GM19438 (cell line): ENCODE measurements around the gene NCOA4.
"Not testable (repeated sequence)": the region's sequence is repeated elsewhere in the genome, so short reads cannot be mapped to it uniquely, and the experiment has no call there.

ENCODE experiments used
- ATAC-seq: cut with Tn5 transposase; IDR thresholded peaks from one replicate; pipeline ENCODE4 v1.9.1; 2021; ENCODE audit warnings: low read depth; ENCODE audit not compliant: unreplicated experiment

Gene NCOA4

GRCh38 chr10:46022978-46023702 is 7.3 kb downstream of the NCOA4 start:
- ATAC-seq: peak; percentile 94

DNA sequence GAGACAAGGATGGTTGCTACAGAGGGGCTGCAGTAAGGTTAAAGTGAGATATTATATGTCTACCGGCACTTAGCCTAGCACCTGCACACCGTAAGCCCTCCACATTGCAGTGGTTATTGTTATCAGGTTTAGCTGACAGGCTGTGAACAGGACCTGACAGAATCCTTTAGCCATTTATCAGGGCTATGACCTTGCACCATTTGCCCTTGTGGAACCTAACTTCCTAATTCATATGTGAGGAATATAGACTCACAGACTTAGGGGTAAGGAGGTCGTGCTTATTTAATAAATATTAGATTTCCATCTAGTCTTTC is 10.1 kb downstream of the NCOA4 start:
- no peak for ATAC-seq

- no peak for ATAC-seq
These were observed 10.7 kb downstream of the NCOA4 start for GRCh38 chr10:46019569-46020343.

DNA sequence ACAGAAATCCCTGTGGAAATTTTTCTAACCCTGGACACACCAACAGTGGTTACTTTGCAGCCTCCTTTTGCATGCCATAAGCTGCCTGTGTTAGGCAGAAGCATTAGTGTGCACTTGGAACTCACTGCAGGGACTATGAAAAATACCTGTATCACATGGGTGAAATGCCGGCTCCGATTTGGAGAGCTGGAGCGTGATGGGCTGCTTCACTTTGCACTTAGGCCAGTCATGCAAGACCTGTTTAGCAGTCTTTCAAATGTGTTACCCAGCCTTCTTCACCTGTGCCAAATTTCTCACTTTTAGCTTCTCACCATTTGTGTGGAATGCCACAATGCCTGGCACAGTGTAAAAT is 11.3 kb downstream of the NCOA4 start:
- ATAC-seq: no peak

GRCh38 chr10:46018453-46019176 is 11.8 kb downstream of the NCOA4 start:
- no peak for ATAC-seq

DNA sequence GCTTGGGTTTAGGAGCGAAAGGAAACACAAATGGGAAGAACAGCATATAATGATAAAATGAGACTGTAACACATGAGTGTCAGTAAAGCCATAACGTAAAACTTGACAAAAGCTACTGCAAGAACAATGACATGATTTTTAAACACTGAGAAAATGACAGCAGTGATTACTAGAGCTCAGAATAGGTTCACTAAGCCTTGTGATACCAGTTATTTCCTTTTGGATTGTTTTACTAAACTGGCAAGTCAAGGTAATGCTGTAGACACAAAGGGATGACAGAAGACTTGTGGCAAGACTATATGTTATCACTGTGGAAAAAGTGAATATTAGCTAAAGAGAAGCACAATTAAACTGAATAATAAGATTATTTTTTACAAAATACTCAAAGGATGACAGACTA is 12.7 kb downstream of the NCOA4 start:
- ATAC-seq: no peak

DNA sequence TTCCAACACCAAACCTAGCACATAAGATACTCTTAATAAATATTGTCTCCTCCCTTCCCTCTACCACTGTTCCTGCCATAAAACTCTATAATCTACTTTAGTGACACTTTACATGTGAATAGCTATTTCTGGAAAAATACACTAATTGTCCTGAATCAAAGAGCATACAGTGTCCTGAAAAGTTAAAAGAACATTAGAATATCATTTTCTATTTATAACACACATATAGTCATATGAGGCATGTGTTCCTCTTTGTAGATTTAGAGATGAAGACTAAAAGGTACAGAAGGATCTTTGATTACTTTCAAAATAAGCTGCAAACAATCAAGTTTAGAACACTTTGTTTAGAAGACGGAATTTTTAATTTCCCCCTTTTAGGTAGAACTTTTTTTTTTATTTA is 13.6 kb downstream of the NCOA4 start:
- no peak for ATAC-seq

GRCh38 chr10:46016190-46016589 is 14.2 kb downstream of the NCOA4 start:
- ATAC-seq: no peak

DNA sequence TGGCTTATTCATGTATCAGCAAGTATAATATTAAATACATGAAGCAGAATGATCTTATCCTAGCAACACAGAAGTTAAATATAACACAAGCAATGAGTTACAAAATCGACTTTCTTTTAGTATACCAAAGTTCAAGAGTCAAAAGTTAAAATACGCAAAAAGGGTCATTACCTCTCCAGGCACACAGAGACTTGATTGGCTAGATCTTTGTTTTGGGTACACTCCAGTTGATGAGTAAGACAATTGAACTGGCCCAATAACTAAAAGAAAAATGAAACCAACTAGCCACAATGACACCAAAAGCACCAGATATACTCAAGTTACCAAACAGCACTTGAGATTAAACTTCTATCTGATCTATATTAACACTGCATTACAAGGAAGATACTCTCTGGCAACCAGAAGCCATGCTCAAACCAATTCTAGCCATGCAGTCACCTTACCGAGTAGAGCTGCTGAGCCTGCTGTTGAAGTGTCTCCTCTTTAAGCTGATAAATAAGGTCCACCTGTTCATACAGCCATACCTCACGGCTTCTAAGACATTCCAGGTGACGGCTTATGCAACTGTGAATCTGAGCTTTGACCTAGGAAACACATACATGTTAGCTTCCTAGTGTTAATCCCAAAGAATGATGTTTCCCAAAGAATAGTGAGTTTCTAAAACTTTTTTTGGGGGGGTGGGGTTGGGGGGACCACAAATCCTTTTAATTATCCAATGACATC is 15.6 kb downstream of the NCOA4 start:
- ATAC-seq: no peak

DNA sequence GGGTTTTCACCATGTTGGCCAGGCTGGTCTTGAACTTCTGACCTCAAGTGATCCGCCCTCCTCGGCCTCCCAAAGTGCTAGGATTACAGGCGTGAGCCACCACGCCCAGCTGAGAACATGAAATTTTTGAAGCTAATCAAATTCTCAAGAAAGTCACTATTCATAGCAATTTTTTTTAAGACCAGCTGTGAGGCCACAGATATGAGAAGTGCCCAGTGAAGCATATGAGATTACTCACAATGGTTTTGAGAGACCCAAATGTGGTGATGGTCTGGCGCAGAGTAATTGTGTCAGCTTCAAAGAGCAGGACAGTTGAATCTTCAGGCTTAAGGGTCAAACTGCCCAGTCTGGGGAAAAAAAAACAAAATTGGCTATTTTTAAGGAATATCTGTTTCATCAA is 16.2 kb downstream of the NCOA4 start:
- ATAC-seq: no peak

DNA sequence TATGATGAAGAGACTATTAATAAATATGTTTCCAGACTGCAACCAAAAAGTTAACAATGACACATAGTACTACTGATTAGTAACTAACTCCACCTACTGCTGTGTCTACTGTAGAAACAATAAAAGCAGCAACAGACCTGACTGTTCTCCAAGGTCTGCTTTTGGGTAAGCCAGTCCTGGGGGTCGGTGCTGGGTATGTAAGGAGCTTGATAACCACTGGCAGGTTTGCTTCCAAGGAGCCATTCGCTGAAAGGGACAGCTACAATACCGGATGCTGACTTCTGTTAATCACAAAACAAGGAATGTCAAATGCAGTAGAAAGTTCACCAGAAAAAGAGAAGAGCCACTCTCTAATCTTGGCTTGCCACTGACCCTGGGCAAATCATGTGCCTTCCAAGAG is 17.7 kb downstream of the NCOA4 start:
- ATAC-seq: no peak

DNA sequence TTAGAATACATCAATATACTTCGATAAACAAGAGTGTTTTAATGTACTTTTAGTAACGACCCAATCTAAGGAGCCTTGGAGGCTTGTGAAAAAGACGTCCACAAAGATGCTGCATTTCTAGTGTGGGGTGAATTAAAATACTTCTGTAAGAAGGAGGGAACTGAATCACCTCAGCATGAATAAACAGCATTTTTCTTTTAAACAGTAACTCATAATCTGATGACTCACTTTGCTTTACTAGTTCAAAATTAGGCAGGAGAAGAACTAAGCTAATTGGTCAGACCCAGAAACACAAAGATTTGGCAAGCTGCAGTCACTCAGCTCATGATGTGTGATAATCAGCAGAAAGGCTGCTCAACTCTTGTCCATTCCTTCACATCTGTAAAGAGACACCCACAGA is 24.2 kb downstream of the NCOA4 start:
- ATAC-seq: no peak

DNA sequence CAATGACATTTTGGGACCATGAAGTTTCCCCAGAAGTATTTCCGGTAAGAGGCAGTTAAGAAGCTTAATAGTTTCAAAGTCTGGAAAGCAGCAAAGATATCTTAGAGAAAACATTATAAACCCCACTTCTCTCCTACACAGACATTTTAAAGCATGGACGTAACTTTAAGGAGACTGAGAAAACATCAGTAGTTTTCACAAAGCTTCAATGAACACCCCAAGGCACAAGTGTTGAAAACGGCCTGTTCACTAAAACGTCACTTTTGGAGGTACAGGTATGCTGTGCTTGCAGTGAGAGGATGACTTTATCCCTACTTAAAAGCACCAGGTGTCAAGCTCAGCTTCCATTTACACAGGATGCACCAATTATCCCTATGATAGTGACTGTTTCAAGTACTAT is 25.0 kb downstream of the NCOA4 start:
- ATAC-seq: no peak

DNA sequence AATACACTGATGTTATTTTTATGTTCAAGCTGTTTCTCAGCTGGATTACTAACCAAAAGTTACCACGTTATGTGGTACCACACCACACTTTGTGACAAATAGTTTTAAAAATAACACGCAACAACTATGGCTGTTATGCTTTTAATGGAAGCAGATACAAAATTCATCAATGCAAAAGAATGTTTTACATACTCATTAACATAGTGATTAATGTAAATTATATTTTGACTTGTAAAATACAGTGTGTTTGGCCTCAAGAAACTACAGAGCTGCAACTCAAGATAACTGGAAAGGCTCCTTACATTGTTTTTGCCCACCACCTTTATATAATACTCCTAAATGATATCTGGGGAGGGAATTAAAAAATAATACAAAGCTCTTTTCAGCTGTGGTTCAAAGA is 25.5 kb downstream of the NCOA4 start:
- no peak for ATAC-seq

DNA sequence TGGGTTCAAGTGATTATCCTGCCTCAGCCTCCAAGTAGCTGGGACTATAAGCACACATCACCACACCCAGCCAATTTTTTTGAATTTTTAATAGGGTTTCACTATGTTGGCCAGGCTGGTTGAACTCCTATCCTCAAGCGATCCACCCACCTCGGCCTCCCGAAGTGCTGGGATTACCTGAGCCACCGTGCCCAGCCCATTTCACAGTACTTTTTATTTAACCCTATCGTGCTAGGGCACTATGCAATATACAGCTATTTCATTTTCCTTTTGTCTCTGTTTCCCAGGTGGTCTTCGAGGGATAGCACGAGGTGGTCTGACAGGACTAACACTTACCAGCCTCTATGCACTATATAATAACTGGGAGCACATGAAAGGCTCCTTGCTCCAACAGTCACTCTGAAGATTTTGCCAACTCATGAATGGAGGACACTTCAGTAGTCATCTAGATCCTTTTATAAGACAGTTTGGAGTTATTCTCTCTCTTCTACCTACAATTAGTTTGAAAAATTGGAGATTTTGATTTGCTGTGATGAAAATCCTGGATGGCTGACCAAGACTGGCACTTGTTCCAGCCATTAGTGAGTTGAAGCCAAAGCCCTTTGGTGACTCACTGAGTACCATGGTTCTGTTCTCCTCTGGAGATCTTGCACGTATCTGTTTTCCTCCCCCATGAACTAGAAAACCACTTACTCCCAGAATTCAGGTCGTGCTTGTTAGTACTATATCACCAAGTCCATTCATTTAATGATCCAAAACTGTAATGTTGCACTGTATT is 27.3 kb downstream of the NCOA4 start:
- ATAC-seq: no peak

DNA sequence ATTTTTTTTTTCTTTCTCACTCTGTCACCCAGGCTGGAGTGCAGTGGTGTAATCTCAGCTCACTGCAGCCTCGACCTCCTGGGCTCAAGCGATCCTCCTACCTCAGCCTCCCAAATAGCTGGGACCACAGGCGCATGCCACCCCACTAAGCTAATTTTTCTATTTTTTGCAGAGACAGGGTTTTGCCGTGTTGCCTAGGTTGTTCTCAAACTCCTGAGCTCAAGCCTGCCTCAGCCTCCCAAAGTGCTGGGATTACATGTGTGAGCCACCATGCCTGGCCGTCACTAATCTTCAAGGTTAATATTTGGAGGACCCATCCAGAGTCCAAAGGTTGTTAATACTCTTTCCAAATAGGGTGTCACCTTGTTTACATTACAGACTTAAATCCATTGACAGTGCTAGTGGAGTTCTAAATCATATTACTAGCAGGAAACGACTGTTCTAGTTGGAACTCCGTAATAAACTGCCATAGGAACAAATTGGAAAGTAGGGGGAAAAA is 28.2 kb downstream of the NCOA4 start:
- not testable (repeated sequence) for ATAC-seq

DNA sequence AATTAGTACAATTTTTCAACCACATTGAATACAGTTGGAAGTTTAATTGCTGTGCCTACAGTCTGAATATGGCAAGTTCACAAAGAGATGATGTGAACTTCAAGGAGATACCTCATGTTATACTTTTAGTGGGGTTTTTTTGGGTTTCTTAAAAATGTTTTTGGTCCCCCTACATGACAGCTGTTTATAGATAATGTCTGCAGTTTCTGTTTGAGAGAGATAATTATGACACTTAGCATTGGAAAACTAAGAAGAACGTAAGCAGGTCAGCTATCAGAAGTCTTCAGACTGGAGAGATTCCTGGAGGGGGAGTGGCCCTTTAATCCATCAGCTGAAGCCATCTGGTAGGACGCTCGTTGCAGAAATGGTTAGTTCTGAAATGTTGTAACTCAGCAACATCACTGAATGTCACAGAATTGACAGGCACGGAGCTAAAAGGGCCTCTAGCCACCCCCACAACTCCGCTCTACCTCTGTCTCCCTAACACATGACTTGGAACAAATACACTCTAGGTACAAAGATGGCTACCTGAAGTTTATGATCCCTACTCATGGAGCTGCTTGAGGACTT is 29.2 kb downstream of the NCOA4 start:
- no peak for ATAC-seq

DNA sequence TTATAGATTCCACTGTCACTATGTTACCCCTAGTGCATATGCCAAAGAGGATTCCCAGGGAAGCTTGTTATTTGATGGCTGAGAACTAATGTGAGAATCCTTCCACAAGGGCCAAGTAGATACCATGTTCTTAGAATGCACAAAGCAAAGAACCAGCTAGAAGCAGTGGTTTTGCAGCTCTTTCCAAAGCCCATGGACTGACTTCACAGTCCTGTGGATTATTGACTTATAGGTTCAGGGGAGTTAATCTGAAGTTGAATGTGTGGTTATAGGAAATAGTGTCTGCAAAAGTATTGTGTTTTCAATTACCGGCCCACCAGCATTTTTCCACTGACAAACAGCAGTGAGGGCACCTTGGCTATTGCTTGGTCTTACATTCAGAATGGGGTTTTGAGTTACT is 29.9 kb downstream of the NCOA4 start:
- no peak for ATAC-seq

- not testable (repeated sequence) for ATAC-seq
These were observed 30.5 kb downstream of the NCOA4 start for GRCh38 chr10:45999955-46000354.
